Natural killer cell (primary cell): ENCODE results near the gene WIPF3. TPM values are rescaled to one million over a fixed set of nuclear protein-coding genes. Genes with fewer than 3 reads are reported as not detected.

Experiments
- ATAC-seq, 3 donors: fragments of 150-1000 bp in 2 of 3; fragments of 200-7000 bp in 1 of 3; cut with Tn5 transposase; 1 replicate in 1 of 3; 2 replicates in 2 of 3; pipeline ENCODE4 v1.10.0; 2021; ENCODE audit warnings: mild to moderate bottlenecking in 2 of 3, moderate library complexity in 2 of 3
- DNase-seq, 2 donors: peaks; one replicate each; pipeline versions ENCODE4 v3.0.0 to v3.0.0-alpha.2; 2013 to 2021; ENCODE audit warnings: mixed read lengths in 1 of 2
- H3K27ac ChIP-seq: one replicate; pipeline ENCODE4 v1.5.1; 2013; ENCODE audit warnings: mild to moderate bottlenecking, low read length
- H3K27me3 ChIP-seq: one replicate; pipeline ENCODE4 v1.6.1; 2013; ENCODE audit warnings: low read length; ENCODE audit not compliant: control insufficient read depth, insufficient read depth
- H3K36me3 ChIP-seq: one replicate; pipeline ENCODE4 v1.6.1; 2013; ENCODE audit warnings: low read length; ENCODE audit not compliant: control insufficient read depth, insufficient read depth
- H3K4me1 ChIP-seq: one replicate; pipeline ENCODE4 v1.6.1; 2013; ENCODE audit warnings: low read length; ENCODE audit not compliant: control insufficient read depth, insufficient read depth
- H3K4me3 ChIP-seq: one replicate; pipeline ENCODE4 v1.5.1; 2013; ENCODE audit warnings: low read length
- H3K9me3 ChIP-seq: one replicate; pipeline ENCODE4 v1.6.1; 2013; ENCODE audit warnings: low read length; ENCODE audit not compliant: control insufficient read depth, insufficient read depth
- H3K27ac Mint-ChIP-seq, 2 donors: one replicate each; pipeline ENCODE4 v1.8.0; 2022; ENCODE audit warnings: mild to moderate bottlenecking in 2 of 2, mixed read lengths in 2 of 2, moderate library complexity in 1 of 2
- H3K27me3 Mint-ChIP-seq, 2 donors: one replicate each; pipeline ENCODE4 v1.8.0; 2022; ENCODE audit warnings: low read depth in 2 of 2, mixed read lengths in 2 of 2
- H3K36me3 Mint-ChIP-seq: one replicate; pipeline ENCODE4 v1.8.0; 2022; ENCODE audit warnings: mixed read lengths
- H3K4me1 Mint-ChIP-seq, 2 donors: one replicate each; pipeline ENCODE4 v1.8.0; 2022; ENCODE audit warnings: mixed read lengths in 2 of 2
- H3K4me3 Mint-ChIP-seq: one replicate; pipeline ENCODE4 v1.8.0; 2022; ENCODE audit warnings: mild to moderate bottlenecking, moderate library complexity, mixed read lengths
- H3K9me3 Mint-ChIP-seq, 2 donors: one replicate each; pipeline ENCODE4 v1.8.0; 2022; ENCODE audit warnings: mixed read lengths in 2 of 2
- WGBS: methylation state at CpG from one replicate; pipeline ENCODE4 v1.1.7; 2013; ENCODE audit warnings: missing lambda C conversion rate; ENCODE audit not compliant: insufficient coverage; 5-methylcytosine and 5-hydroxymethylcytosine counted together
- intact Hi-C: fragments of 100-400 bp; cut with micrococcal nuclease; formaldehyde crosslinking; loops from one replicate; pipeline ENCODE4 v1.14.2; 2022
- total RNA-seq, 4 donors: library from RNA; stranded (reverse); fragments of 120-200 nt in 1 of 4; gene quantifications; one replicate each; pipeline versions ENCODE4 v1.2.3 to v1.2.4, GENCODE V29; 2013 to 2022
- TF ChIP-seq, protein P1 (sequence below): fragments of 200-600 bp; IDR thresholded peaks from one replicate; pipeline ENCODE4 v1.8.0; 2022; ENCODE audit warnings: antibody characterized with exemption

Gene WIPF3
- total RNA-seq, 3 donors from 2014 or later (not counting 1 experiment from before 2014, with no cell fraction given), result not detected

DNA sequence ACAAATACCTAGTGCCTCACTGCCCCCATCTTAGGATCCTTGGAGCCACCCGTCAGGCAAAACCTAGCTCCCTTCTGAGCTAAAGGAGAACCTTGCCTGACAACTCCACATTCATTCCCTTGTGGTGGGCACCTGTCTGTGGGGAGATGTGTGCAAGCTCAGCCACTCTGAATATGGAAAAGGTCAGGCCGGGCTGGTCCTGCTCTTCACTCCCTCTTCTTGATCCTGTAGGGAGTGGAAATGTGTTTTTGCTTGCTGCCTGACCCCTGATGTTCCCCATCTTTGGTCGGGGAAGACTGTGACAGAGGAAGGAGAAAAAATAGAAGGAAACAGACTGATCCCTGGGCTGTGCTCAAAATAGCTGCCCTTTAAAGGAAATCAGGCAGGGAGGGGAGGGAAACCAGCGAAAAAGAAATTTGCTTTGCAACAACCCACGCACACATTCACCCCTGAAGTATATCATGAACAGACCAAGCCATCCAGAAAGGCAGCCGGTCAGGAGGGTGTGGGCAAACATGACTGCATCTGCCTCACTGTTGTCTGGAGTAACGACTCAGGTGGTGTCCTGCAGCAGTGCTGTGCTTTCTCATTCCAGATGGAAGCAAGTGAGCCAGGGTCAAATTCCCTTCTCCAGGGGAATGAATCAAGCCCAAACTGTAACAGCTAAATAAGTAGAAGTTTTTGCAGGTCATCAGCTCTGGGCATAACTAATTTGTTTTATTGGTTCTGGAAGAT lies 109.3 kb downstream of the WIPF3 start:
- no peak for ATAC-seq
- no peaks in the 10 kb centered on the region for H3K9me3 ChIP-seq
- peaks cover 3% of the 10 kb centered on the region for H3K36me3 ChIP-seq
- Mint-ChIP-seq H3K4me3 (no peak overlapping the region), H3K27me3 (no peaks in the 10 kb centered on the region), H3K36me3 (no peaks in the 10 kb centered on the region), H3K9me3 (no peaks in the 10 kb centered on the region), H3K4me1 (no peaks in the 10 kb centered on the region), H3K27ac (no peak overlapping the region)
- 42% methylated on average over 7 of the region's 7 CpGs for WGBS
- H3K27me3 ChIP-seq, result no peaks in the 10 kb centered on the region
- no peak overlapping the region for H3K27ac ChIP-seq
- TF ChIP-seq, protein P1, sequence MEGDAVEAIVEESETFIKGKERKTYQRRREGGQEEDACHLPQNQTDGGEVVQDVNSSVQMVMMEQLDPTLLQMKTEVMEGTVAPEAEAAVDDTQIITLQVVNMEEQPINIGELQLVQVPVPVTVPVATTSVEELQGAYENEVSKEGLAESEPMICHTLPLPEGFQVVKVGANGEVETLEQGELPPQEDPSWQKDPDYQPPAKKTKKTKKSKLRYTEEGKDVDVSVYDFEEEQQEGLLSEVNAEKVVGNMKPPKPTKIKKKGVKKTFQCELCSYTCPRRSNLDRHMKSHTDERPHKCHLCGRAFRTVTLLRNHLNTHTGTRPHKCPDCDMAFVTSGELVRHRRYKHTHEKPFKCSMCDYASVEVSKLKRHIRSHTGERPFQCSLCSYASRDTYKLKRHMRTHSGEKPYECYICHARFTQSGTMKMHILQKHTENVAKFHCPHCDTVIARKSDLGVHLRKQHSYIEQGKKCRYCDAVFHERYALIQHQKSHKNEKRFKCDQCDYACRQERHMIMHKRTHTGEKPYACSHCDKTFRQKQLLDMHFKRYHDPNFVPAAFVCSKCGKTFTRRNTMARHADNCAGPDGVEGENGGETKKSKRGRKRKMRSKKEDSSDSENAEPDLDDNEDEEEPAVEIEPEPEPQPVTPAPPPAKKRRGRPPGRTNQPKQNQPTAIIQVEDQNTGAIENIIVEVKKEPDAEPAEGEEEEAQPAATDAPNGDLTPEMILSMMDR, result no peak
- DNase-seq, result no peak
- intact Hi-C loops, result no loop called here
- no peaks in the 10 kb centered on the region for H3K4me1 ChIP-seq
- H3K4me3 ChIP-seq, result no peak overlapping the region

DNA sequence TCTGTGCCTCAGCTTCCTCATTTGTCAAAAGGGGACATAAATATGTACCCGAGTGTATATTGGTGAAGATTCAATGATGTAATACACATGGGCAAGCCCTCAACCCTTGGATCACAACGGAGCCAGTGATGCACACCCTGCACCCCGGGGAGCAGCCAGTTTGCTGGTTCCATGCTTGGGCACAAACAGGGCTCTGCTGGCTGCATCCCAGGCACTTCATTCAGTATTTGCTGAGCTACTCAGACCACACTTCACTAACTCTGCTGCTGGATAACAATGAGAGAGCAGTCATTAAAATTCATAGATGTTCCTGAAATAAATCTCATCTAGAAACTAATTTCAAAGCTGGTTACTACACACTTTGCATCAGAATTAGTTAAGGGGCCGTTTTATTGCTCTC lies 111.3 kb downstream of the WIPF3 start:
- Histone ChIP-seq H3K36me3 (peaks cover 7% of the 10 kb centered on the region), H3K4me1 (no peaks in the 10 kb centered on the region), H3K27ac (no peak overlapping the region), H3K27me3 (no peaks in the 10 kb centered on the region), H3K9me3 (no peaks in the 10 kb centered on the region), H3K4me3 (no peak overlapping the region)
- no peaks in the 10 kb centered on the region for H3K4me1 Mint-ChIP-seq
- ATAC-seq (no peak), DNase-seq (no peak)
- no peak overlapping the region for H3K27ac Mint-ChIP-seq
- no peaks in the 10 kb centered on the region for H3K36me3 Mint-ChIP-seq
- intact Hi-C loops, result no loop called here
- no peaks in the 10 kb centered on the region for H3K9me3 Mint-ChIP-seq
- H3K27me3 Mint-ChIP-seq, result no peaks in the 10 kb centered on the region
- H3K4me3 Mint-ChIP-seq, result no peak overlapping the region
- 85% methylated on average over 4 of the region's 4 CpGs for WGBS
- TF ChIP-seq, protein P1, result no peak

DNA sequence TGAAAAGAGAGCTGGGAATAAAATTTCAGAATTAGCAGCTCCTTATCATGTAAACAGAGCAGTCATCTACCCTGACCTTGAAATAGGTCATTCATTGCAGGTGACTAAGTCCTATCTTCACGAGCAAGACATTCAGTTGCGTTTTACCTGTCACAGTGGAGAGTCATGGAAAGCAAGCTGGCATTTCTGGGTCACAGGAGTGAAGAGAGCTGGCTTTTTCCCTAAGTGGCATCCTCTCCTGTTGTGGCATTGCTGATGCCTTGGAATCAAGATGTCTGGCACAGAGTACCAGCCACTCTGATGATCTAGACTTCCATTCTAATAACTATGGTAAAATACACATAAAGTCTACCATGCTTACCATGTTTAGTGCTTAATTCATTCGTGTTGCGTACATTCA lies 112.5 kb downstream of the WIPF3 start:
- peaks cover 11% of the 10 kb centered on the region for H3K36me3 ChIP-seq
- TF ChIP-seq, protein P1, result no peak
- Mint-ChIP-seq H3K9me3 (no peaks in the 10 kb centered on the region), H3K27ac (no peak overlapping the region), H3K4me1 (no peaks in the 10 kb centered on the region), H3K27me3 (no peaks in the 10 kb centered on the region), H3K36me3 (no peaks in the 10 kb centered on the region), H3K4me3 (no peak overlapping the region)
- ATAC-seq (no peak), DNase-seq (no peak)
- H3K27me3 ChIP-seq, result no peaks in the 10 kb centered on the region
- WGBS, result 90% methylated on average over 4 of the region's 4 CpGs
- intact Hi-C loops, result no loop called here
- no peaks in the 10 kb centered on the region for H3K4me1 ChIP-seq
- H3K27ac ChIP-seq, result no peak overlapping the region
- H3K4me3 ChIP-seq, result no peak overlapping the region
- H3K9me3 ChIP-seq, result no peaks in the 10 kb centered on the region

DNA sequence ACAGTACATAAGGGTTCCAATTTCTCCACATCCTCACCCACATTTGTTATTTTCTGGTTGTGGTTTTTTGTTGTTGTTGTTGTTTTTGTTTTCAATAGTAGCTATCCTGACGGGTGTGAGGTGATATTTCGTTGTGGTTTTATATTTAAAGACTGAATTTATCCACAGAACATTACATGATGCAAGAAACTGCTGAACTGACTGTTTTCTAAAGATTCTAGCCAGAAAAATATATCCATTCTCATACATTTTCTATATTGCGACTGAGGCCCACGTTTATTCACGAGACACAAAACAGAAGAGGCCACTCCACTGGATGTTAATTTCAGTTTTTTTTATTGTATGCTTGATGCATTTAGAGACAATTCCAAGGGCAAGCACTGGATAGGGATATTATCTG lies 113.5 kb downstream of the WIPF3 start:
- Mint-ChIP-seq H3K4me3 (no peak overlapping the region), H3K36me3 (no peaks in the 10 kb centered on the region), H3K4me1 (no peaks in the 10 kb centered on the region), H3K27ac (no peak overlapping the region), H3K27me3 (no peaks in the 10 kb centered on the region), H3K9me3 (no peaks in the 10 kb centered on the region)
- H3K27ac ChIP-seq, result no peak overlapping the region
- TF ChIP-seq, protein P1, result no peak
- 96% methylated on average over 3 of the region's 5 CpGs for WGBS
- ATAC-seq, result no peak
- H3K36me3 ChIP-seq, result peaks cover 11% of the 10 kb centered on the region
- intact Hi-C loops, result loop anchor here (5.0 kb wide), 1 partner anchor 997 kb away; no protein-coding TSS in a partner anchor
- H3K4me3 ChIP-seq, result no peak overlapping the region
- DNase-seq, result no peak
- no peaks in the 10 kb centered on the region for H3K4me1 ChIP-seq
- H3K27me3 ChIP-seq, result no peaks in the 10 kb centered on the region
- no peaks in the 10 kb centered on the region for H3K9me3 ChIP-seq
